HTERT RPE-1 (cell line): Measurements from ENCODE around the gene IL7R.
"Not testable (repeated sequence)": the region's sequence is repeated elsewhere in the genome, so short reads cannot be mapped to it uniquely, and the experiment has no call there.

Experiments
- in situ Hi-C: fragments of 300-500 bp; cut with MboI; formaldehyde crosslinking; loops from 4 replicates; pipeline ENCODE4 v1.14.3; 2020; ENCODE audit warnings: low sequenced_read_pairs

Gene IL7R

DNA sequence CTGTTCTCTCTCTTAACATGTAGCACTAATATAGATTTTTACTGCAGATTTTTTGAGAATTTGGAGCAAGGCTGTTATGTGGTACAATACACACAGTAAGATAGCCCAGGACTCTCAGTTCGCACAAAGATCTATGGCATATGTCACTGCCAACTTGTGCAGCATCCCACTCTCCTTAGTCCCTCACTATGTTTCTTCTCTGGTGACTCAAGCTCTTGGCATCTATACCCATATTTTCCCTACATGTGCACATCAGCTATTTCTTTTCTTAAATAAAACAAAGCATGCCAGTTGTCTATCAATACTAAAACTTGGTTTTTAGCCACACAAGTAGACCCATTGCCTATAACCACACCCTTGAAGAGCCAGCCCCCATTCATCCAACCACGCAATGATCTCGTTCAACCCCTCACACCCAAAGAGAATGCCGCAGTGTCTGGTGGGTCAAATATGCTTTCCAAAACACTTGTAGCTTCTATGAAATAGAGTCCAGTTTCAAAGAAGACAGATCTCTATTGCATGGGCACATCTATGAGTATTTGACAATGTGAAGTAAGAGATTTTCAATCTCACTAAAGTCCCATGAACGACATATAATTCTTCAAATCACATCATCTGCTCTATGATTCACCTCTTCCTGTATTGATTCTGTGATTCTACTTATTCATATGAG is 18.2 kb upstream of the IL7R start:
- in situ Hi-C loops, result no loop called here

DNA sequence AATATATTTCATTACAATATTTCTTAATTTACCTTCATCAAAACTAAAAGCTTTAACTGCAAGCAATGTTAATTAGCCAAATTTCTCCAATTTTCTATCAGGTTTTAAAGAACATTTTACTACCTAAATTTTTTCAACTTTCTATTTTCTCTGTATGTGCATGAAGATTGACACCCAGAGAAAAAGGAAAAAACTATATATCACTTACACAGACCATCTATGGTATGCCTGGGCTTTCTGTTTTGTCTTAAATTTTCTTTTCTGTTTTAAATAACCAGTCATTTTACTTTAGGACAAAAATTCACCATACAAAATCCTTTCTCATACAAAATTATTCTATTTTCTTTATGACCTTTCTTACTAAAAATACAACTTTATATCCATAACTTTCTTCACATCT is 13.8 kb upstream of the IL7R start:
- in situ Hi-C loops, result no loop called here

DNA sequence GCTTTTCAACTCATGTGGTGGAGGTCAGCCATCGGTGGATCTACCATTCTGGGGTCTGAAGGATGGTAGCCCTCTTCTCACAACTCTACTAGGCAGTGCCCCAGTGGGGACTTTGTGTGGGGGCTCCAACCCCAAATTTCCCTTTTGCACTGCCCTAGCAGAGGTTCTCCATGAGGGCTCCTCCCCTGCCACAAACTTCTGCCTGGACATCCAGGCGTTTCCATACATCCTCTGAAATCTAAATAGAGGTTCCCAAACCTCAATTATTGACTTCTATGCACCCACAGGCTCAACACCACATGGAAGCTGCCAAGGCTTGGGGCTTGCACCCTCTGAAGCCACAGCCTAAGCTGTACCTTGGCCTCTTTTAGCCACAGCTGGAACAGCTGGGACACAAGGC is 11.2 kb upstream of the IL7R start:
- in situ Hi-C loops, result not testable (repeated sequence)

DNA sequence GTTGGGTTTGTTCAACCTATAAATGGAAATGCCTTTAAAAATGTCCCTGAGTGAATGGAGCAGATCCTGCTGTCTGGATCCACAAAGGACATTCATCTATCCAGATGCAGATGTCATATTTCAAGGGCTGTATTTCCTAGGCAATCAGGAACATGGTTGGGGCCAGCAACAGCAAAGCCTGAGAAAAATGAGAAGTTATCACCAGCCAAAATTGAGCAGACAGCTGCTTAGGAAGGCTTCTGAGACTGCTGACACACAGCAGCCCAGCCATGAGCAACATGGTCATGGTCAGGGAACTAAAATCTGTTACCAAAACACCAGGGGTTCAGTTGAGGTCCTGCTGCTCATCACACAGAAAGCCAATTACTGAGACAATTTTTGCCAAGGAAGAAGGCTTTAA is 9.2 kb upstream of the IL7R start:
- in situ Hi-C loops, result no loop called here

DNA sequence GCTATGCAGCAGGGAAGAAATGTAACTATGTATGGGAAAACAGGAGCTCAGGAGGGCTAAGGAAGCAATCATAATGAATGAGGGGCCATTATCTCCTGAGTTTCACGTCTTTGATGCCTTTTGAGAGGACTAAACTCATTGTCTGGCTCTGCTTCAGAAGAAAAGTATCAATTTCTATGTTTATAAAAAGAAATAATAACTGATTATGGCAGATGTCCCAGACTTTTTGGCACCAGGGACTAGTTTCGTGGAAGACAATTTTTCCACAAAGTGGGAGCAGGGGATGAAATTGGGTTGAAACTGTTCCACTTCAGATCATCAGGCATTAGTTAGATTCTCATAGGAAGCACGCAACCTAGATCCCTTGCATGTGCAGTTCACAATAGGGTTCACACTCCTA is 8.7 kb upstream of the IL7R start:
- in situ Hi-C loops, result no loop called here

DNA sequence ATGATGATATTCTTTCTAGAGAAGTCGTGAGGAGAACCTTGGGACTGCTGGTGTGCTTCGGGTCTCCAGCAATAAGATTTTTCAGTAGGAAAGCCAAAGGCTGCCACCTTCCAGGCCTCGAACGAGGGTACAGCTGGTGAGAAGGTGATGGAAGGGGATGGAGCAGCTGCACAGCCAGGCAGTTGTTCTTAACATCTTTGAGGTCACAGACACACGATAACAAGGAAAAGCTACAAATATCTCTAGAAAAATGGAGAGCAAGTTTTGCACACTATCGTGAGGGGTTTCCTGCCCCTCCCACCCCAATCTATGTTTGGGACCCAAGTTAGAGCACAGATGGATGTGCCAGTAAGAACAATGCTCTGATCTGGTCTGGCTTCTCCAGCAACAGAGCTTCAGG is 6.8 kb upstream of the IL7R start:
- in situ Hi-C loops, result no loop called here

DNA sequence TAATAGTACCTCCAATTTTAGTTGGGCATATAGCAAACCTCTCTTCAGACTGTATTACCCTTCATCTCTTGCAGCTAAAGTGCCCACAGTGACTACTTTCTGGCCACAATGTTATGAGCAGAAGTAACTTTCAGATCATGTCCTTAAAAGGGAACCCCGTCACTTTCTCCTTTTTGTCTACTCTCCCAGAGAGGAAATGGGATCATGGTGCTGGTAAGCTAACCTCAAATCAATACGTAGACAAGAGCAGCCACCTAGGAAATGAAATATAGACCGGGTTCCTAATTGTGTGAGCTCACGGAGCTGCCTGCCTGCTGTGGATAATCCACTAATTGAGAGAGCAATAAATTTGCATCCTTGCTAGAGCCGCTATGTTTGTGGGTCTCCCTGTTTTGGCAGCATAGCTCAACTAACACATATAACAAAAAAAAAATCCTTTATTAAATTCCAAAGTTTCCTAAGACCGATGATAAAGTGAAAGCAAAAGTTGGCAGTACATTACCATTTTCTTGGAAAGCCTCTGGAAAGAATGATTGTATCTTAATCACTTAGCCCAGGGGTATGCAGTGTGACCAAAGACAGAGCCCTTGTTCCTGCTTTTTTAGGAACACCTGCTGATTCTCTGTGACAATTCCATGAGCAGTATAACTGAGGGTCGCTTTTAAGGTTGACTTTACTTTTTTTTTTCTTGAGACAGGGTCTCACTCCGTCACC is 5.6 kb upstream of the IL7R start:
- in situ Hi-C loops, result no loop called here

DNA sequence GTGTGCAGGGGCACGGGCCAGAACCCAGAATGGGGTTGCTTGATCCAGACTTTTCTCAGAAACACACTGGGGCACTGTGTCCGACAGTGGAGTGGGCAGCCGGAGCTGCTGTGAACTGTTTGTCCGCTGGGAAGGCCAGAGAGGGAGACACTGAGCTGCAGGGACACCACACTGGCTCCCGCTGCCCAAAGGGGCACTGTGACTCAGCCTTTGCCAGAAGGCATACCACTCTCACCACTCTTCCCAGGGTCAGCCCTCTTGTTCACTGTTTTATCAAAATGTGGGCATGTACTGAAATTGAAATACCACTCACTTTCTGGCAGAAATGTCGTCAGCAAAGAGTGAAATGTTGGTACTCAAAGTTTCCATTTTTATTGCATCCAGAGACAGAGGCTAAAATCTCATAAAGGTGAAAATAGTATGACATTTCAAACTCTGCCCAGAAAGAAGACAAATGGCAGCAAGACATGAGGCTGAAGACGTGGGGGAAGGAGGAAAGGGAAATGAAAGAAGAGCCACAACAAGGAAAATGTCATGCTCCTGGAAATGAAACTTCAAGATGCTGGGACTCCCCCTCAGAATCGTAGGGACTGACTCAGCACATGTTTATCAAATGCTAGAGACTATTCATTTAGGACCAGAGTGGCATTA is 4.5 kb upstream of the IL7R start:
- in situ Hi-C loops, result no loop called here

DNA sequence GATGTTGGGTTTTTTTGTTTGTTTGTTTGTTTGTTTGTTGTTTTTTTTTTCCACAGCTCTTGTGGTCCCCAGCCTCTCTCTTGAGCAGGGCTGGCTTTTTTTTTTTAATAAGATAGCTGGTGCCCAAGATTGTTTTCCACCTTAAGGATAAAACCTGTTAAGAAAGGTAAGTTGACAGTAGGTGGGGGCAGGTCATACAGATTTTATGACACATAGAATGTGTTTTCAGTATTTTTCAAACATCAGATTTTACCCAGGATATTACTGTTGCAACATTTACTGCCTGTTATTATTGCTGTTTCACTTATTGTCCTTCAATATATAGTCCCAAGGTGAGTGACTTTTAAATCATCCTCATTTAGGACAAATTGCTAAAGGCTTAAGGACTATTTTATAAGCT is 3.9 kb upstream of the IL7R start:
- in situ Hi-C loops, result no loop called here

DNA sequence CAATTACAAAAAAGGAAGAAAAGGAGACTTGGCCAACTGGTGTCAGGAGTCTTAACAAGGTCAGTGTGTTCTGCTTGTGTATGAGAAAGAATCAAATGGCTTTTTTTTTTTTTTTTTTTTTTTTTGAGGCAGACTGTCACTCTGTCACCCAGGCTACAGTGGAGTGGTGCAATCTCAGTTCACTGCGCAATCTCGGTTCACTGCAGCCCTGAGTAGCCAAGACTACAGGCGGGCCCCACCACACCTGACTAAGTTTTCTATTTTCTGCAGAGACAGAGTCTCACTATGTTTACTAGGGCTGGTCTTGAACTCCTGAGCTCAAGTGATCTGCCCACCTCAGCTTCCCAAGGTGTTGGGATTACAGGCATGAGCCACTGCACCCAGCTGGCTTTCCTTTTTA is 3.1 kb upstream of the IL7R start:
- in situ Hi-C loops, result no loop called here

DNA sequence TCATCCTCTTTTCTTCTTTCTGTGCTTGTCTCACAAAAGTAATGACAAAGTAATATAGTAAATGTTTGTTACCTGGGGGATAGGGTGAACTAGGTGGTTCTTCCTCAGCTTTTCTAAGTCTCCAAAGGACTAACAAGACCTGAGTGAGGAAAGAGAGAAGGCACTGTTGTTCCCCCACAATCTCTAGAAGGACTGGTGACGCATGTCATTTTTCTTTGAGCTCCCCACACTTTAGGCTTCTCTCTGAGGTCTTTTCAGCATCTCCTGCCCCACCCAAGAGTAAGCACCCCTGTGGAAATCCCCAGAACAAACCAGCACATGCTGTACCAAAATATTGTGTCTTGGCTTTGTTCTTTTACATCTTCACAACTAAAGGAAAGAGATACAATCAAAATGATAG is 2.4 kb upstream of the IL7R start:
- in situ Hi-C loops, result no loop called here

DNA sequence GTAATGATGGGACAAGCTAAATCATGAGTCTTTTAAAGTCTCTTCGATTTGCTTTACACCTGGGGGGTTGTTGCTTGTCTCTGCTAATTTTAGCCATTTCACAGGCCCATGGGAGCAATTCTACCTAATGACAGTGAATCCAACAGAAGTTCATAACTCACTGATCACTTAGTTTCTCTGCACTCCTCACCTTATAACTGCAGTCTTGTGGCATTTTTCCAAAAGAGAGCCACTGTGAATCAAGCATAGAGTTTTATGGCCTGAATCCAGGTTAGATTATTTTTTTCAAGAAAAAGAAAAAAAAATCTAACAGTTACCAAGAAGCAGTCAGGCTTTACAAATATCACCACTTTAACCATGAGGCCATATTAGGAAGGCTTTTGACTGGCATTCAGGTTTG is 1.5 kb upstream of the IL7R start:
- in situ Hi-C loops, result no loop called here

DNA sequence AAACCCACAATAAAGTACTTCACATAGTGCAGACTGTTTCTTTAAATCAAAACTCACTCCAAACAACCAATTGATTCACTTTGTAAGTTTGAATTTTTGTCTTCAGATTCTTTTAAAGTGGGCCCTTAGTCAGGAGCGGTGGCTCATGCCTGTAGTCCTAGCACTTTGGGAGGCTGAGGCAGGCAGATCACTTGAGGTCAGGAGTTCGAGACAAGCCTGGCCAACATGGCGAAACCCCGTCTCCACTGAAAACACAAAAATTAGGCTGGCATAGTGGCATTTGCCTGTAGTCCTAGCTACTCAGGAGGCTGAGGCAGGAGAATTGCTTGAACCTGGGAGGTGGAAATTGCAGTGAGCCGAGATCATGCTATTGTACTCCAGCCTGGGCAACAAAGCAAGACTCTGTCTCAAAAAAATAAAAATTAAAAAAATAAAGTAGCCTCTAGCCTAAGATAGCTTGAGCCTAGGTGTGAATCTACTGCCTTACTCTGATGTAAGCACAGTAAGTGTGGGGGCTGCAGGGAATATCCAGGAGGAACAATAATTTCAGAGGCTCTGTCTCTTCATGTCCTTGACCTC is 416 bp upstream of the IL7R start:
- in situ Hi-C loops, result not testable (repeated sequence)

DNA sequence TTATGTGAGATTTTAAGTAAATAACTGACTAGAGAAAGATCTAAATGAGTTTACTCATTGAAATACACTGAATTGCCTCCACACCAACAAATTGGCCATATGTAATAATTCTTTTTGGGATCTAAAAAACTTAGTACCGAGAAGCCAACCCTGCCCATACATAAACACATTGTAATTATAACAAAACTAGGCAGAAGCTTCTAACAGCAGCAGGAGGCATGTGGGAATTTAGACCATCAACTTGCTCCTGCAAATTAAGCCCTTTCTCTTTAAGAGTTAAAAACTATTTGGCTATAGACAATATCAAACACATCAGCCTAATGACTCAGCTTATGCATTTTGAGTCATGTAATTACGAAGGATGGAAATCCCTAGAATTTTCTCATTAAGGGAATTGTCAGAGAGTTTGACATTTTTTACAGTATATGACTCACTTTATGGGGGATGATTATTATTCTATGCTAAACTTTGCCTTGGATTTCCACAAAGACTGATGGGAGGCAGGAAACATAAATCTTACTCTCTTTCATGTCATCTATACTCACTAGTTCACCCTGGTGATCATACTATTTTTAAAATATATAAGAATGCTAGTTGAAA is 1.0 kb downstream of the IL7R start:
- in situ Hi-C loops, result no loop called here

DNA sequence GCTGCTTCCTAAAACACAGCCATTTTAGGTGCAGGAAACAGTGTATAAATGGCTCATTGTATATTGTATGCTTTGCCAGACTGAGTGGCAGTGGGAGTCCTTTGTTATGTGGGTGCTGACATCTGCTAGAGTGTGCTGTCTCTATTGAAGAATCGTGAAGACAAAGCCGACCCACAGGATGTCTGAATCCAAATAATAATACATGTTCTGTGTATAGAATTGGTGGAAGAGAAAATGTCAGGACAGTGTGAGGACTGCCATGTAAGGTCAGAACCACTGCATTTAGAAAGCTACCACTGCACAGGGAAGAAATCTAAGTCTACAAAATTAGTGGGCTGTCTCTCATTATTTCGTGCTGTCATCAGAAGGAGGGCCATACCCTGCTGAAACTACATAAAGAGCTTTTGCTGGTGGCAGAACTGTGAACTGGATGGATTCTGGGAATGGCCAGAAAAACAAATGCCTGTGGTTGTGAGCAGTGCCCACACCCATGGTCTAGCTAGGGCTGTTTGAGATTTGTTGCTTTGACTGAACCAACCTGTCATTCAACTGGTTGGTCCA is 2.5 kb downstream of the IL7R start:
- in situ Hi-C loops, result no loop called here

DNA sequence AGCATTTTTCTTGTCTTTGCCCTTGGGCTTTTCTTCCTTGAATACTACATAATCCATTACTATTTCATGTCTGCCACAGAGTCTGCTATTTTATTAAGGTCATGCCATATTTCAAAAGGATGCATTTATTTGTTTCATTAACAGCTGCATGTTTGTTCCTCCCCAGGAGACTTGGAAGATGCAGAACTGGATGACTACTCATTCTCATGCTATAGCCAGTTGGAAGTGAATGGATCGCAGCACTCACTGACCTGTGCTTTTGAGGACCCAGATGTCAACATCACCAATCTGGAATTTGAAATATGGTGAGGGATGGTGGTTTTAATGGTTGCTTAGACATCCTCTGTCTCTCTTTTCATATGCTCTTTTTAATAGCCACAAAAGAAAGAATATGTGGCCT is 4.0 kb downstream of the IL7R start:
- in situ Hi-C loops, result no loop called here

DNA sequence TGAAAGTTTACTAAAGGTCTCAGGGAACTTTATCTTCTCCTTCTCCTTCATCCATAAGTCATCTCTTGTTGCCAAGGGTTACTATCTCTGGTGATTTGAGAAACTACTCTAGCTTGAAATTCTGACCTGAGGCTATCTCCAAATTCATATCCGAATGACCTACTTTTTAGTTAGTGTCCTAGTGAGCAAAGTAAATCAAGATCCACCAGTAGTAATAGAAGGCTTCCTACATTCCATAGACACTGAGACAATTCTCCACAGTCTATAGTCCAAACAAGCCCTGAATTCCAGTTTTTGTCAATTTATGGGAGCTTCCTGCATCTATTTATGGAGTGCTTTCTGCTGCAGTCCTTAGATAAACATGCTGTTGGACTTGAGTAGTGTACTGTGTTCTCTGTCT is 5.0 kb downstream of the IL7R start:
- in situ Hi-C loops, result no loop called here

DNA sequence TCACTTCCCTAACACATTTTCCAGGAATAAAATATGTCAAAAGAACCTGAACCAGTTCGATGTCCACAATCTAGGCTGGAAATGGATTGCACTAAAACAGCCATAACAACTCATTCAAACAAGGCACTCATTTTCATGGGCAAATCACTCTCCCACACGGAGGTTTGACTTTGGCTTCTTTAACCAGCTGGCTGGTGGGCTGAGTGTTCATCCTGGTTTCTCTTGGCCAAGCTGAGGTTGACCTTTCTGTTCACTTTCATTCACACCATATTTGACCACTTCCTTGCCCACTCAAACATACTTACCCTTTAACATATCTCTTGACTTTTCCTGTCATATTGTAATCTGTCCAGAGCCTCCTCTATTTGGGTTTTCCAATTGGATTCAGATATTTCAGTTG is 5.4 kb downstream of the IL7R start:
- in situ Hi-C loops, result no loop called here

DNA sequence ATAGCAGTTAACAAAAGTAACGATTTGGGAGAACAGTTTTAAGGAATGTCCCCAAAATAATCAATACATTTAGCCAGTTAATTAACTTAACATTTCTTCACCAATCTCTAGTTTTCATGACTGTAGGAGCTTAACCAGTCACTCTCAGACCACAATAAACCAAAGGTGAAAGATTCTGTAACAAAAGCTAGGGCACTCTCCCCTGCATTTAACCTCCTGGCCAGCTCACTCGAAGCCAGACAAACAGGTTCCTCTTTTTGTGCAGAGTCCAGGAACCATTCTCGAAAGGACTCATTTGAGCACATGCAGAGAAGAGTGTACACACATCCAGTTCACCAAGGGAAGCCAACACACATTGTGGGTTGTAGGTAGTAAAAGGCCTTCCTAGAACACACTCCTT is 6.5 kb downstream of the IL7R start:
- in situ Hi-C loops, result no loop called here

DNA sequence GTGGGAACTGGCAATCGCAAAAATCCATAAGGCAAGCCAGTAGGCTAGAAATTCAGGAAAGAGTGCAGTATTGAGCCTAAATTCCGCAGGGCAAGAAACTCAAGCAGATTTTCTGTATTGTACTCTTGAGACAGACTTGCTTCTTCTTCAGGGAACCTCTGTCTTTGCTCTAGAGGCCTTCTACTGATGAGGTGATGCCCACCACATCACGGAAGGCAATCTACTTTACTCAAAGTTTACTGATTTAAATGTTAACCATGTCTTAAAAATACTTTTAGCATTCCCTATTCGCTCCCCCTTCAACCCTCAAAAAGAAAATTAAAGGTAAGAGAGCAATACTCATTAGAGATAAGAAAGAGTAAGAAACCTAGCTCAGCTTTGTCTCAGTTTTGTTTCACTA is 11.3 kb downstream of the IL7R start:
- in situ Hi-C loops, result no loop called here

DNA sequence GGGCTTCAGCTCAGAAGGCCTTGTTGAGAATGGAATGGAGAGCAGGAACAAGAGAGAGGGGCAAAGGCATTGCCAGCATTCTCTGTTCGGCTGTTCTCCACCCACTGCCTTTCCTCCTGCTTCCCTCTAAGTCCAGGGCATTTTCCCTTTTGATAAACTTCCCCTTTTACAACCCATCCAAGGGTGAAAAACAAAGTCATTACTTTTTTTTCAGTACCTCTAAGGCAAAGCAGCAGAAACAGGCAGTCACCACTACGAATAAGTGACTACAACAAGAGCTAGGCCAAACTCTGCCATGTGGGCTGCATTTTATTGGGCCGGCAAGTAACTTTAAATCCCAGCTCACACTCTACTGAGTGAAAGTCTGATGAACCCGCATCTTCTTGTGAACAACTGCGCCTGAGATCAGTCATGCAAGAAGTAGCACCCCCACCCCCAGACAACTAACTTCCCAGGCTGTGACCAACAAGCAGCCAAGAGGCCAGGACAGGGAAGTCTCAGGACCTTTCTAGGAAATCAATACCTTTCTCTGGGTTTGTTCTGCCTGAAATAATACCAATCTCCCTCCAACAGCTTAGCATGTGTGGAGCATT is 13.1 kb downstream of the IL7R start:
- in situ Hi-C loops, result no loop called here
